ENCODE data around the gene FBH1.
A peak's percentile ranks its signal among the peaks of the same experiment; 100 is the strongest.

FBH1 gene

GRCh38 chr10:5975641-5976473 is 85.8 kb downstream of the FBH1 start:
- H3K4me3 ChIP-seq (ENCODE audit: low read depth, low read length), result peak overlapping the region; percentile 83
- no peak for TF ChIP-seq CTCF (IDR thresholded peaks at IDR 0.05; ENCODE audit: low read depth, low read length)

DNA sequence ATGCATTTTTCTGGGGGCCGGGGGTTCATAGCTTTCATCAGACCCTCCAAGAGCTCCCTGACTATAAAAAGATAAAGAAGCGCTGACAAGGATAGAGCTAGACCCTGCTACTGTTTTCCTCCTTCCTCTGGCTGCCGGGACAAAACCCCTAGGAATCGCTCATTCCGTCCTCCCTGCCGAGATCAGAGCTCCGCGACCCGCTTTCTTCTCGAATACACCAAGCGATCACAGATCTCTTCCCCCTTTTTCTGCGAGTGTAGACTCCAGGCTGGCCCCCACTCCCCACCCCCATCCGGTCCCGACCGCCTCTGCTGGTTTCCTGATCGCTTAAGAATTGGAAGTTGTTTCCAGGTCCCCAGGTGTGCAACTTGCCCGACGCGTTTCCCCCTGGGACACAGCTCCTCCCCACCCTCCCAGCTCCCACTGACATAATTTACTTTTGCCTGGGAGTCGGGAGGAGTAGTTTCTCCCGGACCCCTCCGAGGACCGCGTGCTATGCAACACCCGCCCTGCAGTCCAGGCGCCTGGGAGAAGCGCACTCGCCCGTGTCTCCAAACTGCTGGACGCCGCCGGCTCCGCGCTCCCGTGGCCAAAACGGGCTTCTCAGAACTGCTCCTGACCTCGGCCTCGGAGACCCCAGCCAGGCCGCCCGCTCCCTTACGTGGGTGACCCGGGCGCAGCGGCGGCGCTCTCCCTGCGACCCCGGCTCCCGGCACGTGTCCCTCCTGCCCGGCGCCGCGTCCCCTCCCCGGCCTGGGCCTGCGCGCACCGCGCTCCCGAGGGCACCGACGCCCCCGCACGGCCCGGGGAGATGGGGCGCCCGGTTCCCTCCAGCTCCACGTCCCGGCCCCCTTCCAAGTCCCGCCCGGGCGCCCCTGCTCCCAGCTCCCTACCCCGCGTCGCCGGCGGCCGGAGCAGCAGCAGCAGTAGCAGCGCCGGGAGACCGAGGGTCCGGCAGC is 86.7 kb downstream of the FBH1 start:
- TF ChIP-seq CTCF (IDR thresholded peaks at IDR 0.05; ENCODE audit: low read depth, low read length), result no peak
- H3K4me3 ChIP-seq (ENCODE audit: low read depth, low read length), result peak overlapping the region; percentile 83

DNA sequence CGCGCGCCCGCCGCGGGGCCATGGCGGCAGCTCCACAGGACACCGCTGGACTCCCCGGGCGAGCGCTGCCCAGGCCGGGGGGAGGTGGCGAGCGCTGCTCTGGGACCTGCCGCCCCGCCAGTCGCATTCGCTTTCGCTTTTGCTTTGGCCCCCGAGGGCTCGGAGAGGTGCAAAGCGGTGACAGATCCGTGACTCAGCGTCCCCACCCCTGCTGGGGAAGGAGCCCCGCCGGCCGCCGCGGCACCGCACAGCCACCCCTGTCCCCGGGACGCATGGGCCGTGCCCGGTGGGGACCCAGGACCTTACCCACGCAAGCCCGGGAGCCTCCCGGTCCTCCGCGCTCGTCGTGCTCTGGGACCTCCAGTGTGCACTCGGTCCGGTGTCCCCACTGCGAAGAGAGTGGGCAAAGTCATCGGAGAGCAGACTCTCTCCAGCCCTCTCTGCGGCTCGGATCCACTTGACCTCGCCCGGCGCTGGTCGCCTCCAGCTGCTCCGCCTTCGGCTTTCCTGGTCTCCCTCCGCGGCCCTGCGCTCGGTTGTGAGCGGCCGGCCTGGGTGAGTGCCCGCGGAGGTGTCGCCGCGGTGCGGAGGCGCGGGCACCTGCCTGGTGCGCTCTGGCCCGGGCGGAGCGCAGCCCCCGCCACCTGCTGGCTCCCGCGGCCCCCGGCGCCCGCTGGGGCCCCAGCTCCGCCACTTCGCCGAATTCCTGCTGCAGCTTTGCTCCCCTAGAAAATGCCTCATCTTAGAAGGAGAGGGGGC is 87.6 kb downstream of the FBH1 start, which contains the start of gene IL15RA:
Gene IL15RA, minus strand, starts transcription at position 73 of the 759 bp plus-strand sequence. Its CDS starts 51 bp downstream, at position 22.
- H3K4me3 ChIP-seq (ENCODE audit: low read depth, low read length), result peak within 1 kb of the TSS; percentile 83
- TF ChIP-seq CTCF (IDR thresholded peaks at IDR 0.05; ENCODE audit: low read depth, low read length), result no peak

- TF ChIP-seq CTCF (IDR thresholded peaks at IDR 0.05; ENCODE audit: low read depth, low read length), result no peak
These were observed 88.1 kb downstream of the FBH1 start for GRCh38 chr10:5978230-5978489.

DNA sequence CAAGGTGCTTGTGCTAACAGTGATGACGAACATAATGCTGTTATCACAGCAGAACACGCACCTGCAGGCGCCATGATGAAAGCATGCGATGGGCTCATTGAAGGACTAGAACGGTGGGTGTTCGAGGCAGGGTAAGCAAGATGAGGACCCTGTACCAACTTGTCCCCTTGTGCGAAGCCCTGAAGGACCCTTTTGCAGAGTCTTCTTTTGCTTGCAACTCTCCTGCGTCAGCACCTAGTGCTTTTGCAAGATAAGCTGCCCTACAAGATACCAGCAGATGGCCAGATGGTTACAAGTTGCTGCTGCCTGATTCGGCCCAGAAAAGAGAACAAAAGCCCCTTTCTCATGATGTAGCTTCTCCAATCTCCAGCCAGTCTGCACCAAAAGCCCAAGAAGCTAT is 91.5 kb downstream of the FBH1 start:
- no peak for TF ChIP-seq CTCF (IDR thresholded peaks at IDR 0.05; ENCODE audit: low read depth, low read length)
- no peak overlapping the region for H3K4me3 ChIP-seq (ENCODE audit: low read depth, low read length)

More at GRCh38 chr10:5978230-5978489, 88.1 kb downstream of the FBH1 start:
- peak overlapping the region; percentile 83 for H3K4me3 ChIP-seq (ENCODE audit: low read depth, low read length)

GRCh38 chr10:5983774-5984173 is 93.7 kb downstream of the FBH1 start:
- TF ChIP-seq CTCF (IDR thresholded peaks at IDR 0.05; ENCODE audit: low read depth, low read length), result no peak
- no peak overlapping the region for H3K4me3 ChIP-seq (ENCODE audit: low read depth, low read length)
